Measurements from ENCODE around the gene SLAMF7.
"Not testable (repeated sequence)": the region's sequence is repeated elsewhere in the genome, so short reads cannot be mapped to it uniquely, and the experiment has no call there.

The SLAMF7 gene

DNA sequence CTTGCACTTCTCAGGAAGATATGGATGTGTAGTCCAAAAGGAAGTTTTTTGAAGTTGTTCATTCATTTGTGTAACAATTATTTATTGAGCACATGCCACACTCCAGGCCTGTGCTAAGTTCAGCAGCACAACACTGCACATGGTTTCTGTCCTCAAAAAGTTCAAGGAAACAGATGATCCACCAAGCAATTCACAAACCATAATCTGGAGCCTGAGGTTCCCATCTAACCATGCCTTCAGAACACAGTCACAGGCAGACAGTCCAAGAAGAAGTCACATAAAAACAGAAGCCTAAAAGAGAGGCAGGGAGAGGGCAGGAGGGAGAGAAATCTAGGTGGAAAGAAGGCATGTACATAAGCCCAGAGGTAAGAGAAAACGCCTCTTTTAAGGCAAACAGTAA, 29.3 kb upstream of the SLAMF7 start:
- H3K27ac ChIP-seq (ENCODE audit: poor library complexity, severe bottlenecking) = no peak overlapping the region
- TF ChIP-seq CTCF (IDR thresholded peaks at IDR 0.05; ENCODE audit: poor library complexity, severe bottlenecking) = no peak
- no peak for ATAC-seq (ENCODE audit: low read depth)
- peaks cover 6% of the 10 kb centered on the region for H3K27me3 ChIP-seq (ENCODE audit: insufficient read depth, poor library complexity, severe bottlenecking)
- H3K4me1 ChIP-seq (ENCODE audit: insufficient read depth, poor library complexity, severe bottlenecking) = no peaks in the 10 kb centered on the region
- H3K4me3 ChIP-seq (ENCODE audit: severe bottlenecking) = no peak overlapping the region
- H3K36me3 ChIP-seq (ENCODE audit: low read depth) = no peaks in the 10 kb centered on the region
- no peak for DNase-seq (ENCODE audit: low spot score)
- no peaks in the 10 kb centered on the region for H3K9me3 ChIP-seq (ENCODE audit: severe bottlenecking)

DNA sequence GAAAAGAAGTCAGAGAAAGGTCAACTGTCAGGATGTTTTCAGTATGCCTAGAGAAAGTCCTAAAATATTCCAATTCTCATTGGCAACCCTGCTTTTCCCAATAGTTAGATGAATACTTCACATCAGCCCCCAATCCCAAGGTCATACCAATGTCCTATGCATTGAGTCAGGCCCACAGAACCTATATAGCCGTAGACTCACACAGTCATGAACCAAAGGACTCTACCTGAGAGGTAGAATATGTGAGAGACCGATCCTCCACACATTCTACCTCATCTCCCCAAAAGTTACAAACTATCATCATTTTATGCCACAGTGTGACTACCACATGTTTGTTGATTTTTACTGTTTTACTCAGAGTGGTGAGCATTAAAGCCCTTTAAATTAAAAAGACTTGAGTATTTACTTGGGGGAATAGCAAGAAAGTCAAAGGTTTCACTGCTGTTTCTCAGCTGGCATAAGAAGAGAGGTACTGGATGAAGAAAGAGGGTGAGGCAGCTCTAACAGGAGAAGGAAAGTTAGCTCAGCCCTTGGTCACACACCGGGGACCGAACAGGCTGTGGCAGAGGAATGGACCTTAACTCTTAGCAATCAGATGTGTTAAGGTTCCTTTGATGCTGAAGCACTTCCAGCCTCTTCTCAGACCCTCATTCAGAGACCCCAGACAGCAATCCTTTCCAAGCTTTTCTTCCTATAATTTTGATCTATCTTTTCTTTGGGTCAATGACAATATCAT, 28.4 kb upstream of the SLAMF7 start:
- Histone ChIP-seq H3K27ac (ENCODE audit: poor library complexity, severe bottlenecking) (no peak overlapping the region), H3K9me3 (ENCODE audit: severe bottlenecking) (no peaks in the 10 kb centered on the region), H3K36me3 (ENCODE audit: low read depth) (no peaks in the 10 kb centered on the region), H3K27me3 (ENCODE audit: insufficient read depth, poor library complexity, severe bottlenecking) (peaks cover 6% of the 10 kb centered on the region), H3K4me1 (ENCODE audit: insufficient read depth, poor library complexity, severe bottlenecking) (no peaks in the 10 kb centered on the region), H3K4me3 (ENCODE audit: severe bottlenecking) (no peak overlapping the region)
- ATAC-seq (ENCODE audit: low read depth) (no peak), DNase-seq (ENCODE audit: low spot score) (no peak)
- no peak for TF ChIP-seq CTCF (IDR thresholded peaks at IDR 0.05; ENCODE audit: poor library complexity, severe bottlenecking)

DNA sequence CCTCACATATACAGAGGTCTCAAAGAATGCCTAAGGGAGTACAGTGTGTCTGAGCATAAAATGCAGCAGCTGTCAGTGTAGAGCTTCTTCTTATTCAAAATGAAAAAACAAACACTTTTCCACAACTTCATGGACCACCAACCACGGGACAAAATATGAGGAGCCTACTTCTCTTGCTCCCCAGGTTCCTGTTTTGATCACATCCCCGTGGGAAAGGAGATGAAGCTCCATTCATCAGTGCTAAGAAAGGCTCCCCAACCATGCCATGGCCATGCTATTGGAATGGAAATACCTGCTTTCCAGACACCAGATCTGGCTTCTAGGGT, 27.8 kb upstream of the SLAMF7 start:
- no peaks in the 10 kb centered on the region for H3K36me3 ChIP-seq (ENCODE audit: low read depth)
- H3K9me3 ChIP-seq (ENCODE audit: severe bottlenecking) = no peaks in the 10 kb centered on the region
- DNase-seq (ENCODE audit: low spot score) = no peak
- H3K4me3 ChIP-seq (ENCODE audit: severe bottlenecking) = no peak overlapping the region
- no peaks in the 10 kb centered on the region for H3K4me1 ChIP-seq (ENCODE audit: insufficient read depth, poor library complexity, severe bottlenecking)
- no peak for ATAC-seq (ENCODE audit: low read depth)
- no peak overlapping the region for H3K27ac ChIP-seq (ENCODE audit: poor library complexity, severe bottlenecking)
- no peak for TF ChIP-seq CTCF (IDR thresholded peaks at IDR 0.05; ENCODE audit: poor library complexity, severe bottlenecking)
- peaks cover 6% of the 10 kb centered on the region for H3K27me3 ChIP-seq (ENCODE audit: insufficient read depth, poor library complexity, severe bottlenecking)

- Histone ChIP-seq H3K4me3 (ENCODE audit: severe bottlenecking) (no peak within 1 kb of the TSS), H3K27me3 (ENCODE audit: insufficient read depth, poor library complexity, severe bottlenecking) (peaks cover 3% of the 10 kb centered on the region), H3K4me1 (ENCODE audit: insufficient read depth, poor library complexity, severe bottlenecking) (no peaks in the 10 kb centered on the region), H3K27ac (ENCODE audit: poor library complexity, severe bottlenecking) (no peak within 1 kb of the TSS), H3K9me3 (ENCODE audit: severe bottlenecking) (no peaks in the 10 kb centered on the region), H3K36me3 (ENCODE audit: low read depth) (no peaks in the 10 kb centered on the region)
- DNase-seq (ENCODE audit: low spot score) (no peak), ATAC-seq (ENCODE audit: low read depth) (no peak)
- TF ChIP-seq CTCF (IDR thresholded peaks at IDR 0.05; ENCODE audit: poor library complexity, severe bottlenecking) = no peak
These were observed 27.3 kb upstream of the SLAMF7 start, which contains the start of gene CD48 for GRCh38 chr1:160711602-160712311. Gene CD48 (minus strand): TSS chr1:160711822. CDS start chr1:160711763, 59 bp downstream.

DNA sequence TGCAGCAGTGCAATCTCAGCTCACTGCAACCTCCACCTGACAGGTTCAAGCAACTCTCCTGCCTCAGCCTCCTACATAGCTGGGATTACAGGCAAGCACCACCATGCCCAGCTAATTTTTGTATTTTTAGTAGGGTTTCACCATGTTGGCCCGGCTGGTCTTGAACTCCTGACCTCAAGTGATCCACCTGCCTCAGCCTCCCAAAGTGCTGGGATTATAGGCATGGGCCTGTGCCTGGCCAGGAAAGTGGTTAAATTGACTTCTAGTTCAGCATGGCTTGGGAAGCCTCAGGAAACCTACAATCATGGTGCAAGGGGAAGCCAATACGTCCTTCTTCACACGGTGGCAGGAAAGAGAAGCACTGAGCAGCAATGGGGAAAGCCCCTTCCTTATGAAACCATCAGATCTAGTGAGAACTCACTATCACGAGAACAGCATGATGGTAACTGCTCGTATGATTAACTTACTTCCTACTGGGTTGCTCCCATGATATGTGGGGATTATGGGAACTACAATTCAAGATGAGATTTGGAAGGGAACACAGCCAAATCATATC, 26.4 kb upstream of the SLAMF7 start:
- not testable (repeated sequence) for H3K36me3 ChIP-seq (ENCODE audit: low read depth); DNase-seq (ENCODE audit: low spot score); H3K4me3 ChIP-seq (ENCODE audit: severe bottlenecking); H3K27ac ChIP-seq (ENCODE audit: poor library complexity, severe bottlenecking); H3K9me3 ChIP-seq (ENCODE audit: severe bottlenecking); H3K4me1 ChIP-seq (ENCODE audit: insufficient read depth, poor library complexity, severe bottlenecking); H3K27me3 ChIP-seq (ENCODE audit: insufficient read depth, poor library complexity, severe bottlenecking); ATAC-seq (ENCODE audit: low read depth)

Data from RWPE2 (cell line).